ENCODE data around the gene KCNK5.

Gene KCNK5

GRCh38 chr6:39213195-39213920 lies 15.9 kb downstream of the KCNK5 start:
- H3K4me3 ChIP-seq (ENCODE audit: low read depth, low read length): no peak overlapping the region
- no peak for DNase-seq (ENCODE audit: low read depth)
- no peak for TF ChIP-seq CTCF (IDR thresholded peaks at IDR 0.05; ENCODE audit: control insufficient read depth, extremely low read depth, insufficient read depth)

GRCh38 chr6:39211183-39211582 lies 18.1 kb downstream of the KCNK5 start:
- no peak overlapping the region for H3K4me3 ChIP-seq (ENCODE audit: low read depth, low read length)
- no peak for DNase-seq (ENCODE audit: low read depth)
- TF ChIP-seq CTCF (IDR thresholded peaks at IDR 0.05; ENCODE audit: control insufficient read depth, extremely low read depth, insufficient read depth): no peak

- DNase-seq (ENCODE audit: low read depth): no peak
- no peak overlapping the region for H3K4me3 ChIP-seq (ENCODE audit: low read depth, low read length)
- no peak for TF ChIP-seq CTCF (IDR thresholded peaks at IDR 0.05; ENCODE audit: control insufficient read depth, extremely low read depth, insufficient read depth)
These were observed 18.8 kb downstream of the KCNK5 start for GRCh38 chr6:39210450-39210849.

DNA sequence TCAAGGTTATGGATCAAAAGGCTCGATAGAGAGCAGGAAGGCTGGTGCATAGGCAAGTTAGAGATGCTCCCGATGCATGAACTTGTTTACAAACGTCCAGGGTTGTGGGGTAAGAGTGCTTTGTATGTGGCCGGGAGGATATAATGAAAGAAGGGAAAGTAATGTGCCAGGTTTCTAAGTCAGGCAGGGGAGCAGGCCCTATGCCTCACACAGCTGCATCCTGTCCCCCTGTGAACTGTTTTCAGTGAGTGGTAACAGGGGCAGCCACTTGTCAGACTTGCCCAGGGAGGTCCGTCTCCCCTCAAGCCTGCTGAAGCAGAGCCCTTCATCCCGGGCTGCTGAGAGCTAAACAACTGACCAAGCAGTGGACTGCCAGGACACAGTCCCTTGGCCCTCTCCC lies 19.4 kb downstream of the KCNK5 start:
- no peak overlapping the region for H3K4me3 ChIP-seq (ENCODE audit: low read depth, low read length)
- no peak for DNase-seq (ENCODE audit: low read depth)
- TF ChIP-seq CTCF (IDR thresholded peaks at IDR 0.05; ENCODE audit: control insufficient read depth, extremely low read depth, insufficient read depth): no peak

DNA sequence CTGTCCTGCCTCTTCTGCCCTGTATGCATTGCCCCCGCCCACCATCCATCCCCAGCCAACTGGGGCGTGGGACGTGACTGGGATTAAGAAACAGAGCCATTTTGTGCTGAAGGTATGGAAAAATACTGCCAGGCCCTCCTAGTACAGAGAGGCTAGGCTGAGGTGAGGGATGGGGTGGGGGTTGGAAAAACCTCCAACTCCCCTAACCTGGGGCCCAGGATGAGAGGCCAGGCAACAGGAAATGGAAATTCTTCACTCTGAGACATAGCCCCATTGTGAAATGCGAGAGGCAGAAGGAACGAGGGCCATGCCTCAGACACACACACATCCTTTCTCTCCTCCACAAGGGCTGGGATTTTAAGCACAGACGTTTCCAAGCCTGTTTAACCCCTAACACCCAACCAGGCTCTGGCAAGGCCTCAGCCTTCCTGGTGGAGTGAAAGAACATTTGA lies 19.9 kb downstream of the KCNK5 start:
- no peak for TF ChIP-seq CTCF (IDR thresholded peaks at IDR 0.05; ENCODE audit: control insufficient read depth, extremely low read depth, insufficient read depth)
- no peak overlapping the region for H3K4me3 ChIP-seq (ENCODE audit: low read depth, low read length)
- no peak for DNase-seq (ENCODE audit: low read depth)

- TF ChIP-seq CTCF (IDR thresholded peaks at IDR 0.05; ENCODE audit: control insufficient read depth, extremely low read depth, insufficient read depth): no peak
- no peak for DNase-seq (ENCODE audit: low read depth)
- H3K4me3 ChIP-seq (ENCODE audit: low read depth, low read length): no peak overlapping the region
These were observed 21.0 kb downstream of the KCNK5 start for GRCh38 chr6:39208223-39208739.

All from LNCaP clone FGC (cell line).